Measurements from ENCODE around the gene TAOK1.
"Not testable (repeated sequence)": the region's sequence is repeated elsewhere in the genome, so short reads cannot be mapped to it uniquely, and the experiment has no call there.

Gene TAOK1

DNA sequence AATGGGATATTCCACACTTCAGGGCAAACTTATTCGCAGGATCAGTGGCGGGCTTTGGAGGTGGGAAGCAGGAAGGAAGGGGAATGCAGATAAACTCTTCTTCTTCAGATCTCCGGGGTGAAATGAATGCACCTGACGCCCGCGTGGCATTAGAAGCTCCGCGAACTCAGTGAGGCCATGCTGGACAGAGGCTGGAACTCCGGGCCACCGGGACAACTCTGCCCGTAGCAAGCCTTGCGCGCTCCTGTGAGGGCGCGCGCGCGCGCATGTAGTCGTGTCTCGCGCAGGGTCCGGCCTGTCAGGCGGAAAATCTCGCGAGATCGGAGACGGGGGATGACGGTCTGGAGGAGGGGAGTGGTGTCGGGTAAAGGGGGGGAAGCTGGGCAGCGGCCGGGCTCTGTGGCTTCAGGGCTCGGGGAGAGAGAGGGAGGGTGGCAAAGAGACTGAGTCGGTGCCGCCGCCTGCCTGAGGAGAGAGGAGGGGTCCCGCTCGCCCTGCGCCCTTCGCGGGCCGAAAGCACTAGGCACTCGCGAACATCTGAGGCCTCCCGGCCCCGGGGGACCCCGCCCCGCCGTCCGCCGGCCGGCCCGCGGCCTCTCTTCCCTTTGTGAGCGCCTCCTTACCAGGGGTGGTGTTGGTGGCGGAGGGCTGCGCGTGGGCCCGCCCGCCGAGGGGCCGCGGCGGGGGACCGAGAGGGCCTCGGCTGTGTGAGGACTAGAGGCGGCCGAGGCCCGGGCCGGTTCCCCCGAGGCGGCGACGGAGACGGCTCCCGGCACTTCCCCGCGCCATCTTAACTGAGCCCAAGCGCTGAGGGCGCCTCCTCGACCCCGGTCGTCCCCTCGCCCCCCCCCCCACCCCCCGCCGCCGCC lies at the start of gene TAOK1:
TSS of gene TAOK1 (plus strand) at position 382 of the 869 bp plus-strand sequence. CDS start 61,186 bp downstream, outside the sequence.
- peak; percentile 97 for DNase-seq (ENCODE audit: low spot score)

DNA sequence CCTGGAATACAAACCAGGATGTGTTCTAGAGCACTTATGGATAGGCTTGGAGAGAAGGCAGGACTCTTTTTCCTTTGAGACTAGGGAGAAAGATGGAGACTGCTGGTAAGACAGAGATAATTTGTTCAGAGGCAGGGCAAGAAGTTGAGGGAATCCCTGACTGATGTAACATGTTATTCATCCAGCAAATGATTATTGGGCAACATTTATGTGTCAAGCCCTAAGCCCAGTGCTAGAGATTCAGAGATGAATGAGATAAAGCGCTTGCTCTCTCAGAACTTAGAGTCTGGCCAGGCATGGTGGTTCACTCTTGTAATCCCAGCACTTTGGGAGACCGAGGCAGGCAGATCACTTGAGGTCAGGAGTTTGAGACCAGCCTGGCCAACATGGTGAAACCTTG lies 48.4 kb upstream of the TAOK1 start:
- DNase-seq (ENCODE audit: low spot score): no peak

DNA sequence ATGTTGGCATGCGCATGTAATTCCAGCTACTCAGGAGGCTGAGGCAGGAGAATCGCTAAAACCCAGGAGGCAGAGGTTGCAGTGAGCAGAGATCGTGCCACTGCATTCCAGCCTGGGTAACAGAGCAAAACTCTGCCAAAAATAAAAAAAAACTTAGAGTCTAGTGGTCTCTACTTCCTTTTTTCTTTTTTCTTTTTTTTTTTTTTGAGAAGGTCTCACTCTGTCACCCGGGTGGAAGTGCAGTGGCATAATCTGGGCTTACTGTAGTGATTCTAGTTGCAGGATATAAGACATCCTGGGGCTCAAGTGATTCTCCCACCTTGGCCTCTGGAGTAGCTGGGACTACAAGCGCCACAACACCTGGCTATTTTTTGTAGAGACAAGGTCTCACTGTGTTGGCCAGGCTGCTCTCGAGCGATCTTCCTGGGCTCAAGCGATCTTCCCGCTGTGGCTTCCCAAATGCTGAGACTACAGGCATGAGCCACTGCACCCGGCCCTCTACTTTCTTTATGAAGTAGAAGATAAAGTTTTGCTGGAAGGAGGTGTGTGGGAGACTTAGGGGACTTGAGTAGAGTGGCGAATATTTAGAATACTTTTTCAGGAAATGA lies 47.9 kb upstream of the TAOK1 start:
- no peak for DNase-seq (ENCODE audit: low spot score)

DNA sequence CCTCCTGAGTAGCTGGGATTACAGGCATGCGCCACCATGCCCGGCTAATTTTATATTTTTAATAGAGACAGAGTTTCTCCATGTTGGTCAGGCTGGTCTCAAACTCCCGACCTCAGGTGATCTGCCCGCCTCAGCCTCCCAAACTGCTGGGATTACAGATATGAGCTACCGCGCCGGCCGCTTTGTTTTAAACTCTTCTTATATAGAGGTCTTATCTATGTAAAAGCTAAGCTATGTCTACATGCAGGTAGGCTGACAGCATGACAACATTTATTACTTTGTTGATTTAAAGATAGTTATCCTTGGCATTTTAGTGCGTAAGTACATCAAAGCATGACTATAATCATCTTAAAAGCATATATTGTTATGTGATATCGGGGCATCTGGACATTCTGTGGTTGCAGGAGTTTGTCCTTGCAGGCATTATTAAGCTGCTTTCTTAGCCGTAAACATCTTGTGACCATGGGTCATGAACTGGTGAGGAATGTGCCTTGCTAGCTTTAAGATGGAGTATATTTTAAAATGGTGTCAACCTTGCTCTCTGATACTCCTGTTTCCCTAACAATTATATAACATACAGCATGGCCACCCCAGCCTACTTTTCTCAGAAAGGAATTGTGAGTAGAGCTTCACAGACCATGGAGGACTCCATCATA lies 45.8 kb upstream of the TAOK1 start:
- DNase-seq (ENCODE audit: low spot score): no peak

DNA sequence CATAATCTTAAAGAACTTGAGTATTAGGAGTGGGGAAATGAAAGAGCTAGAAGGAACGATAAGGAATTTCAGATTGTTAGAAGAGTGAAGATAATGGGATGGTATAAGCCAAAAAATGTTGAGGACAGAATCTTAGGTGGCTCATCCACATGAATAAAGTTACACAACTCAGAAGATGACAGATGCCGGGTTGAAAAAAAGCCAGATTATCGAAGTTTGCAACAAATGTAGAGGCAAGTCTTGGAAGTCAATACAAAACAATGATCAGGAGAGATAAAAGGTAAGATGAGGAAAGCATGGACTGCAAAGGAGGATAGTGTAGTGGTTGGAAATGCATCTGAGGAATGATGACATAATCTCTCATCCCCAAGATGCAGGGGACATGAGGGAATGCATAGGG lies 45.1 kb upstream of the TAOK1 start:
- DNase-seq (ENCODE audit: low spot score): no peak

DNA sequence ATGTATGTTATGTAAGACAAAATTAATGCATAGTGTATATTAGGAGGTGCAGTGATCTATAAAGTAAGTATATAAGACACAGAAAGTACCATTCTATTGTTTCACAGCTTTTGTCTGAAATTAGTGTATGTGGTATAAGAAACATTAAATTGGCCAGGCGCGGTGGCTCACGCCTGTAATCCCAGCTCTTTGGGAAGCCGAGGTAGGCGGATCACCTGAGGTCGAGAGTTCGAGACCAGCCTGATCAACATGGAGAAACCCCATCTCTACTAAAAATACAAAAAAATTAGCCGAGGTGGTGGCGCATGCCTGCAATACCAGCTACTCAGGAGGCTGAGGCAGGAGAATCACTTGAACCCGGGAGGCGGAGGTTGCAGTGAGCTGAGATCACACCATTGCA lies 44.7 kb upstream of the TAOK1 start:
- not testable (repeated sequence) for DNase-seq (ENCODE audit: low spot score)

DNA sequence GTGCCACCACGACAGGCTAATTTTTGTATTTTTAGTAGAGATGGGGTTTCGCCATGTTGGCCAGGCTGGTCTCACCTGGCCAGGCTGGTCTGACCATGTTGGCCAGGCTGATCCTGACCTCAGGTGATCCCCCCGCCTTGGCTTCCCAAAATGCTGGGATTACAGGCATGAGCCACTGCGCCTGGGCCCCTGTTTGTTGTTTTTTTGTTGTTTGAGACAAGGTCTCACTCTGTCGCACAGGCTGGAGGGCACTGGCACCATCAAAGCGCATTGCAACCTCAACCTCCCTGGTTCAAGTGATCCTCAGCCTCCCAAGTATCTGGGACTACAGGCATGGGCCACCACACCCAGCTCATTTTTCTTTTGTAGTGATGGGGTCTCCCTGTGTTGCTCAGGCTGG lies 43.7 kb upstream of the TAOK1 start:
- DNase-seq (ENCODE audit: low spot score): no peak

DNA sequence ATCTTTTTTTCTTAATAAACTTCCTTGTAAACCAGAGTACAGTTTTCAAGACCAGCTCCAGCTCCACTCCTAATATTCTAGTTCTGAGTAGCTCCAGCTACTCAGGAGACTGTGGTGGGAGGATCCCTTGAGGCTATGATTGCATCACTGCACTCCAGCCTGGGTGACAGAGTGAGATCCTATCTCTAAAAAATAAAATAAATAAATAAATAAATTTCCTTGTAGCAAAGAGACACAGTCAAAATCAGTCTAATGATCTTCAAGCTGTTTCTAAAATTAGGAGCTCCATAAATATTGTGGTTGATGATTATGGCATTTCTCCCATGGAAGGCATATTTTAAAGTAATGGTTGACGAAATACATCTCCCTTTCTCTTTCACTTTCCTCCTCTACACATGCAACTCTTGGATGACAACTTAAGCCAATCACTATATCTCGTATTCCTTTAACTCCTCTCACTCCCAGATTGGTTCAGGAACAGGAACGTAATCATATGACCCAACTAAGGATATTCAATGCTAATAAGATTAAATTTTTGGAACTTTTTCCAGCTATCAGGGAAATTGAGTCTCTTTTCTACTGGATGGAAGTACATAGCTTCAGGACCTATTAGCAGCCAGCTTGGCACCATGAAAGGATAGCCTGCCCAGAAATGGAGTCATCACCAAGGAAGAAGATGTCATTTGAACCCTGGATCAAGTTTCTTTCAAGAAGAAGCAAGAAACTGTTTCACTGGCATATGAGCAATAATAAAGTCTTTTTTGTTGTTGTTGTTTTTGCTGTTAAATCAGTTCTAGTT lies 42.1 kb upstream of the TAOK1 start:
- no peak for DNase-seq (ENCODE audit: low spot score)

DNA sequence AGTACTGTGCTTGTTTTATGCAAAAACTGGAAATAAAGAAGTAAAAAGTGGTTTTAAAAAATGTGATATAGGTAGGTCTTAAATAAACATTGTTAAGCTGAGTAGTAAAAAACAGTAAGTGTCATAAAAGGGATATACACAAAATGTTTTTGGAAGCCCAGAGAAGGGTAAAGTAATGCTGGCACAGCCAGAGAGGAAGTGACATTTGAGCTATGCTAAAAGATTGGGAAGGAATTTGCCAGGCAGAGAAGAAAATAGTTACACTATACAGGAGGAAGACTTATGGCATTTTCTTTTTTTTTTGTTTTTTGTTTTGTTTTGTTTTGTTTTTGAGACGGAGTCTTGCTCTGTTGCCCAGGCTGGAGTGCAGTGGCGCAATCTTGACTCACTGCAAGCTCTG lies 40.8 kb upstream of the TAOK1 start:
- no peak for DNase-seq (ENCODE audit: low spot score)

DNA sequence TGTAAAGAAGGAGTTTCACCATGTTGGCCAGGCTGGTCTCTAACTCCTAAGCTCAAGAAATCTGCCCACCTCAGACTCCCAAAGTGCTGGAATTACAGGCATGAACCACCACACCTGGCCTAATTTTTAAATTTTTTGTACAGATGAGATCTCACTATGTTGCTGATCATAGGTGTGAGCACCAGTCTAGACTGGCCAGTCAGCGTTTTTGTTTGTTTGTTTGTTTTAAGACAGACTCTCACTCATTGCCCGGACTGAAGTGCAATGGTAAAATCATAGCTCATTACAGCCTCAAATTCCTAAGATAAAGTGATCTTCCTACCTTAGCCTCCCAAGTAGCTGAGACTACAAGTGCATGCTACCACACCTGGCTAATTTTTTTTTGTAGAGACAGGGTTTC lies 38.0 kb upstream of the TAOK1 start:
- no peak for DNase-seq (ENCODE audit: low spot score)

DNA sequence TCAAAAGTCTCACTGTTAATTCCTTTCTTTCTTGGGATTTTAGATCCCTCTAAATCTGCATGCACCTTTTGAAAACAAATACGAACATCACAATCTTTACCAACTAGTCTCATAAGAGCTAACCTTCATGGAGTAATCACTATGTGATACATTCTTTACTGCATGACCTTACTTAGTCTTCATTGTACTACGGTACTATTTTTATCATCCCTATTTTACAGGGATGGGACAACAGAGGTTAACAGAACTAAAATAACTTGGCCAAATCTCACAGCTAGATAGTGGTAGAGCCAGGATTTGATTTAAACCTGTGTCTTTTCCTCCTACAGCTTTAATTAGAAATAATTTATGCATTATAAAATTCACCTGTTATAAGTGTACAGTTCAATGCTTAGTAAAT lies 32.9 kb upstream of the TAOK1 start:
- no peak for DNase-seq (ENCODE audit: low spot score)

DNA sequence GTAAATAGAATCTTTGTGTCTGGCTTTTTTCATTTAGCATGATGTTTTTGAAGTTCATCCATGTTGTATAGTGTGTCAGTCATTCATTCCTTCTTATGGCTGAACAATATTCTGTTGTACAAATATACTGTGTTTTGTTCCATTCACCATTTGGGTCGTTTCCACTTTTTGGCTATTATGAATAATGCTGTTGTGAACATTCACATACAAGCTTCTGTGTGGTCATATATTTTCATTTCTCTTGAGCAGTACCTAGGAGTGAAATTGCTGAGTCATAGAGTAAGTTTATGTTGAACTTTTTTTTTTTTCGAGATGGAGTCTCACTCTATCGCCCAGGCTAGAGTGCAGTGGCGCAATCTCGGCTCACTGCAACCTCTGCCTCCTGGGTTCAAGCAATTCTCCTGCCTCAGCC lies 32.3 kb upstream of the TAOK1 start:
- no peak for DNase-seq (ENCODE audit: low spot score)

DNA sequence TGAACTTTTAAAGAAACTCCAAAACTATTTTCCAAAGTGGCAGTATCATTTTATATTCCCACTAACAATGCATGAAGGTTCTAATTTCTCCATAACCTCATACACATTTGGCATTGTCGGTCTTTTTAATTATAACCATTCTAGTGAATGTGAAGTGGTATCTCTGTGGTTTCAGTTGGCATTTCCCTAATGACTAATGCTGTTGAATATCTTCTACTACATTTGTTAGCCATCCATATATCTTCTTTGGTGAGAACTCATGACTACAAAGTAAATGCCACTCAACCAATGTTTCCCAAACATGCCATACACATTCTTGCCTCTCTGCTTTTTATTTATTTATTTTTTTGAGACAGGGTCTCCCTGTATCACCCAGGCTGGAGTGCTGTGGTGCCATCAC lies 31.7 kb upstream of the TAOK1 start:
- DNase-seq (ENCODE audit: low spot score): no peak

DNA sequence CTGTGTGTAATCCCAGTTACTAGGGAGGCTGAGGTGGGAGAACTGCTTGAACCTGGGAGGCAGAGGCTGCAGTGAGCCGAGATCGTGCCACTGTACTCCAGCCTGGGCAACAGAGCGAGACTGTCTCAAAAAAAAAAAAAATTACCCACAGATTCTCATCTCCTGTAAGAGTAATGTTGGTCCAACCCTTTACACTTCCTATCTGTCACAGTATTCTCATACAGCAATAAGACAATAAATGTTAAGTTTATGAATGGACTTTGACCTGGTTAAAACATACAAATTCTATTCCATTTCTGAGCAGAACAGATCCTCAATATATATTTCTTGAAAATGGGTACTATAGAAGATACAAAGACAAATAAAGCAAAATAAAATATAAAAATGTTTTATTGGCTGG lies 30.4 kb upstream of the TAOK1 start:
- DNase-seq (ENCODE audit: low spot score): no peak

DNA sequence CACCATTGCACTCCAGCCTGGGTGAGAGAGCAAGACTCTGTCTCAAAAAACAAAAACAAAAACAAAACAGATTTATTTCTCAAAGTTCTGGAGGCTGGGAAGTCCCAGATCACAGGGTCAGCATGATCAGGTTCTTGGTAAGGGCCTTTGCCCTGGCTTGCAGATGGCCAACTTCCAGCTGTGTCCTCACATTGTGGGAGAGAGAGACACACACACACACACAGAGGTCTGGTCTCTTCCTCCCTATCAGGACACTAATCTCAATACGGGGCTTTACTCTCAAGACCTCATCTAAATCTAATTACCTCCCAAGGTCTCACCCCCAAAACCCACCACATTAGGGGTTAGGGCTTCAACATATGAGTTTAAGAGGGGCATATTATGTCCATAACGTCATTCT lies 26.4 kb upstream of the TAOK1 start:
- DNase-seq (ENCODE audit: low spot score): no peak

DNA sequence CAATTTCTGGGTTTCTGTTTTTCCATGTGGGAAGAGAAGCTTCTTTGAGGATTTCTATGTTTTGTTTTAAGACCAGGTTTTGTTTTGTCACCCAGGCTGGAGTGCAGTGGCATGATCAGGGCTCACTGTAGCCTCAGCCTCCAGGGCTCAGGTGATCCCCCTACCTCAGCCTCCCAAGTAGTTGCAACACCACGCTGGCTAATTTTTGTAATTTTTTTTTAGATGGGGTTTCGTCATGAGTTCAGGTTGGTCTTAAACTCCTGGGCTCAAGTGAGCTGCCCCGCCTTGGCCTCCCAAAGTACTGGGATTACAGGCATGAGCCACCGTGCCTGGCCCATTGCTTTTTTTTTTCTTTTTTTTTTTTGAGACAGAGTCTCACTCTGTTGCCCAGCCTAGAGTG lies 25.5 kb upstream of the TAOK1 start:
- no peak for DNase-seq (ENCODE audit: low spot score)

DNA sequence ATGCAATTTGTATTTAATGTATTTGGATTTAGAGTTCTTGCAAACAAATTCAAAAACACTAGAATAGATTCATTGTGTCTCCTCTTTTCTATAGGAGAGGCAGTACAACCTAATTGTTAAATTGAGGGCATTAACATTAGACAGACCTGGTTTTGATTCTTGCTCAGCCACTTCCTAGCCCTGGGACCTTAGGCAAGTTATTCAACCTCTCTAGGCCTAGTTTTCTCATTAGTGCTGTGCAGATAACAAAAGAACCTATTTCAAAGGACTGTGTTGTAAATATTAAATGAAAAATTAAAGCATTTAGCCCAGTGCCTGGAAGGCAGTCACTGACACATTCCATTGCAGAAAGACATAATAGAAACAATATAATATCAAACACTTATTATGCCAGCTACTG lies 22.0 kb upstream of the TAOK1 start:
- DNase-seq (ENCODE audit: low spot score): no peak

DNA sequence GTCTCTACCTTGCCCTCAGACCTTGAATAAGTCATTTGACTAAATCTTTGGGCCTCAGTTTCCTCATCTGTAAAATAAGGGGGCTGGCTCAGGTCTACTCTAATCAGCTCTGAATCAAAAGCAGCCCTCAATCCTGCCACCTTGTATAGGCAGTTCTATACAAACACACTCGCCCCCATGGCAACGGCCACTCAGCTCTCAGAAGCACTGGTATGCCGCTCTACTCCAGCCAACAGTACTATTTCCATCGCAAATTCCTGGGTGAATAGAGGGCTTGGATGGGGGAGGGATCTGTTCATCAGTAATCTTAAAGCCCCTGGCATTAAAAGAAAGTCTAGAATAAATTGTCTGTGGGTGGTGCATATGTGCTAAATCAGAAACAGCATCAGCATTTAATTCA lies 21.2 kb upstream of the TAOK1 start:
- no peak for DNase-seq (ENCODE audit: low spot score)

DNA sequence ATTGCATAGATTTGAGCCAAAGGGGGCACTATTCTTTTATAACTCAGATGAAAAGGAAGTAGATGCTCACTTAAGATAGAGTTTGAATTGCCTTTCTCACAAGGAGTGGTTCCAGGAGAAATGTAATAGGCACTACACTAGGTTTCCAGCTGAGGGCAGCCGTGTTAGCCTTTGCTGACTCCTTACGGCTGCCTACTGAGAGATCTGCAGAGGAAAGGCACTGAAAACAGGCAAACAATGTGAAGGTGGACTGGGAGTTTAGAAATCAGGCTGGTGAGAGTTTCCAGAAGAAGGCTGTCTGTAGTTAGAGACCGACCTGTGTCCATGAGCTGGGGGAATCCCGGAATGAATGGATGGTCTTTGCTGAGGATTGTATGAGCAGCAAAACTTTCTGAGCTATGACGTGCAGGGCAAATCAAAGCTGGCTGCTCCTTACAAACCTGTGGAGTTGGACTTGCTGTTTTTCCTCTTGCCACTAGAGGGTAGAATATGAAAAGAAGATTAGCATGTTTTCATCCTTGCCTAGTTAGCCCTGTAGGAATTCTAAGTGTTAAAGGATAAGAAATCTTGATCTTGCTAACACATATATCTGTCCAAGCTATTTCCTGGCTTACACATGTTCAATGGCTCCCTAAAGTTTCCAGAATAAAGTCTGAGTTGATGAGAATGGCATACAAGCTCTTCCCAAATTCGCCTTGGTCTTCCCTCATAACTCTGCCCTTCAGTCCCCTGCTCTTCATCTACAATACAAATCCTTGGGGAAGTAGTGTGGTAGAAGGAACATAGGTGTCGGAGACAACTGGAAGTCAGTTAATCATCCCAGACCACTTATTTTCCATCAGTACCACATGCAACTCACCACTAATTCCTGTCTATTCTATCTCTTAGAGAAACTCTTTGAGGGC lies 20.1 kb upstream of the TAOK1 start:
- DNase-seq (ENCODE audit: low spot score): peak; percentile 78

DNA sequence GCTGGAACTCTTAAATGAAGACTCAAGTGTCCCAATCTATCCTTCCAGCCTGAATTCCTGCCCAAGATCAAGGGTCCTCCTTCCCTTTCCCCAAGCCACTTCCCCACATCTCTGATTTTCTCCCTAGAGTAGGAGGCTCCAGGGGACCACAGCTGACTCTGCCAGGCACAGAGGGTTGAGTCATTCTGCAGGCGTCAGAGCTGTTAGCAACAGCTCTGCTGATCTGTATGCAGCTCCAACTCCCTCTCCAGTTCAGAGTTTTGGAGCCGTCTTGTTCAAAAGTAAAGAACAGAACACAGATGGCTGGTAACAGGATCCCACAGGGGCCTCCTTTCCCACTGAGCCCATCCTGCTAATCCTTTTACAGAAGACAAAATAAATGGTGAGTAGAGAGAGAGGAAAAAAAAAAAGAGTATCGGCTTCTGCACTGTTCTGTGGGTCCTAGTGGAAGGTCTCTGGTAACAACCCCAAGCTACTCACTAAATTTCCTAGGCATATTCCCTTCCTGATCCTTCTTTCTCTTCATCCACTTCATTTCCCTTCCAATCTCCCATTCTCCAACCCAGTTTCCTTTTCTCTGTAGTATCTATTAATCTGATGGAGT lies 13.4 kb upstream of the TAOK1 start:
- no peak for DNase-seq (ENCODE audit: low spot score)

DNA sequence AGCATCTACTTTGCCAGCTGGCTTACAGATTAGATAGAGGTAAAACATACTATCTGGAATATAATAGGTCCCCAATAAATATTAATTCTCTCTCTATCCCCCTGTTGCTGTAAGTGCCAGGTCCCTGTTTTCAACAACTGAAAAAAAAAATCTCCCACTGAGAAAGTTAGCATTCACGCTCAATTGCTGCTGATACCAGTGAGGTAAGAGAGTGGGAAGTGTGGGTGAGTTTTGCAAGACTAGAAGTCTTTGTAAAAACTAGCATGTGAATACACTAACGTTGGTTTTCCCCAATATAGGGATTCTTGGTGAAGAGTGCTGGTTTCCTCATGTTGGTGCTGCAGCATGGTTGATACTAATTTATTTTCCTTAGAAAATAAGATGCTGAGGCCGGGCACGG lies 11.7 kb upstream of the TAOK1 start:
- no peak for DNase-seq (ENCODE audit: low spot score)
